Hepatocyte (in vitro differentiated cells): ENCODE results near the gene TMEM134.

Experiments
- EZH2 ChIP-seq: fragments of 200-600 bp; sonication (generic); IDR thresholded peaks from 2 replicates; pipeline ENCODE4 v1.6.1; 2016; ENCODE audit warnings: antibody characterized with exemption, mild to moderate bottlenecking, borderline replicate concordance
- EZH2phosphoT487 ChIP-seq: fragments of 200-600 bp; sonication (generic); IDR thresholded peaks from one replicate; pipeline ENCODE4 v1.6.1; 2018; ENCODE audit warnings: antibody characterized with exemption, mild to moderate bottlenecking, low read depth, moderate library complexity; ENCODE audit not compliant: unreplicated experiment, severe bottlenecking
- TF ChIP-seq, protein P1 (sequence below): fragments of 200-600 bp; sonication (generic); IDR thresholded peaks from 2 replicates; pipeline ENCODE4 v1.5.1; 2016; ENCODE audit warnings: antibody characterized with exemption, mild to moderate bottlenecking; ENCODE audit not compliant: poor library complexity

DNA sequence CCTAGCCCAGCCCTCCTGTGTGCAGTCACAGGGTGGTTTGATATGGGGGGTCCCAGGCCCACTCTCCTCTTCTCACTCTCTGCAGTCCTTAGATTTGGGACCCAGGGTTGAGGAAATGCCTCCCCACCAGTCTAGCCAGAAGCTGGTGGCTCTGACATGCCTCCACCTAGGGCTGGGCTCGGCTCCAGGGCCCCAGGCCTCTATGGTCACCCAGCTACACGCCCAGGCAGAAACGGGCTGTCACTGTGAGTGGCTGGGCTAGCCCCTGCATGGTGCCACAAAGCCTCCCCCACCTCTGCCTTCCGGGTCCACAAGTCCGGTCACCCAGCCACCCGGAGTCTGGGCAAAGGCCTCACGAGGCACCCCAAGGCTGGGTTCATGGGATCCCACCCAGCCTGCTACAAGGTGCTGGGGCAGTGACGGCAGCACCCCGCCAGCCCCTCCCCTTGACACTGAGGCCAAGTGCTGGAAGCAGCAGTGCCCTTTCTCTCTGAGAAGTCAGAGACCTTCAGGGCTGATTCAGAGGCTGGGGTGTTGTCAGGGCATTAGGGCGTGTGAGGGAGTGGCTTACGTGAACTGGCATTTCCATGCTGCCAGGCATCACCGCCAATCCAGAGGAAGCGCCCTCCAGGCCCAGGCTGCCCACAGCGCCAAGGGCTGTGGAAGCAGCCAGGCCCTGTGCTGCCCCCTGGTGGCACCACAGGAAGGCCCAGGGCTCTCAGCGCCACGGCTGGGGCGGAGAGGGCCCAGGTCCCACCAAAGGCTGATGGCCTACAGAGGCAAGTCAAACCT is 36.8 kb upstream of the TMEM134 start:
- TF ChIP-seq, protein P1, sequence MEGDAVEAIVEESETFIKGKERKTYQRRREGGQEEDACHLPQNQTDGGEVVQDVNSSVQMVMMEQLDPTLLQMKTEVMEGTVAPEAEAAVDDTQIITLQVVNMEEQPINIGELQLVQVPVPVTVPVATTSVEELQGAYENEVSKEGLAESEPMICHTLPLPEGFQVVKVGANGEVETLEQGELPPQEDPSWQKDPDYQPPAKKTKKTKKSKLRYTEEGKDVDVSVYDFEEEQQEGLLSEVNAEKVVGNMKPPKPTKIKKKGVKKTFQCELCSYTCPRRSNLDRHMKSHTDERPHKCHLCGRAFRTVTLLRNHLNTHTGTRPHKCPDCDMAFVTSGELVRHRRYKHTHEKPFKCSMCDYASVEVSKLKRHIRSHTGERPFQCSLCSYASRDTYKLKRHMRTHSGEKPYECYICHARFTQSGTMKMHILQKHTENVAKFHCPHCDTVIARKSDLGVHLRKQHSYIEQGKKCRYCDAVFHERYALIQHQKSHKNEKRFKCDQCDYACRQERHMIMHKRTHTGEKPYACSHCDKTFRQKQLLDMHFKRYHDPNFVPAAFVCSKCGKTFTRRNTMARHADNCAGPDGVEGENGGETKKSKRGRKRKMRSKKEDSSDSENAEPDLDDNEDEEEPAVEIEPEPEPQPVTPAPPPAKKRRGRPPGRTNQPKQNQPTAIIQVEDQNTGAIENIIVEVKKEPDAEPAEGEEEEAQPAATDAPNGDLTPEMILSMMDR, result peak; percentile 92
- TF ChIP-seq EZH2phosphoT487, result no peak
- TF ChIP-seq EZH2, result no peak
